Lung (tissue), 12 donors: ENCODE results near the gene TBX3. TPM values are rescaled to one million over a fixed set of nuclear protein-coding genes. Genes with fewer than 3 reads are reported as not detected.
A peak's percentile ranks its signal among the peaks of the same experiment; 100 is the strongest.

Experiments used
- ATAC-seq: fragments of 200-7000 bp; cut with Tn5 transposase; one replicate; pipeline ENCODE4 v1.9.1; 2020; ENCODE audit warnings: moderate number of reproducible peaks; ENCODE audit not compliant: insufficient read depth, low FRiP score
- DNase-seq, 3 donors: peaks; one replicate each; pipeline ENCODE4 v3.0.0-alpha.2; 2013 to 2017
- H3K27ac ChIP-seq, 2 donors: one replicate each; pipeline ENCODE4 v1.5.1; 2013; ENCODE audit warnings: mild to moderate bottlenecking in 2 of 2, moderate library complexity in 2 of 2, control low read depth in 1 of 2, inconsistent platforms in 1 of 2, low read depth in 1 of 2, low read length in 1 of 2
- H3K27me3 ChIP-seq, 3 donors: one replicate each; pipeline ENCODE4 v1.5.1; 2013; ENCODE audit warnings: low read length in 2 of 3; ENCODE audit not compliant: control insufficient read depth in 3 of 3, insufficient read depth in 3 of 3
- H3K36me3 ChIP-seq, 4 donors: one replicate each; pipeline ENCODE4 v1.5.1; 2013; ENCODE audit warnings: low read length in 4 of 4, mild to moderate bottlenecking in 1 of 4, moderate library complexity in 1 of 4; ENCODE audit not compliant: control insufficient read depth in 4 of 4, insufficient read depth in 4 of 4
- H3K4me1 ChIP-seq, 5 donors: one replicate each; pipeline ENCODE4 v1.5.1; 2013; ENCODE audit warnings: low read length in 5 of 5, mild to moderate bottlenecking in 2 of 5, moderate library complexity in 1 of 5; ENCODE audit not compliant: control insufficient read depth in 5 of 5, insufficient read depth in 5 of 5
- H3K4me3 ChIP-seq: one replicate; pipeline ENCODE4 v1.5.1; 2013; ENCODE audit warnings: mild to moderate bottlenecking, control low read depth, moderate library complexity
- H3K9ac ChIP-seq, 2 donors: one replicate each; pipeline ENCODE4 v1.5.1; 2013; ENCODE audit warnings: low read length in 2 of 2, control low read depth in 1 of 2; ENCODE audit not compliant: insufficient read depth in 1 of 2
- H3K9me3 ChIP-seq, 4 donors: one replicate each; pipeline ENCODE4 v1.5.1; 2013; ENCODE audit warnings: low read length in 3 of 4, mild to moderate bottlenecking in 1 of 4, moderate library complexity in 1 of 4; ENCODE audit not compliant: control insufficient read depth in 4 of 4, insufficient read depth in 3 of 4
- CTCF ChIP-seq: IDR thresholded peaks from 2 replicates; pipeline ENCODE4 v1.5.1; 2012; ENCODE audit warnings: mild to moderate bottlenecking; ENCODE audit errors: control extremely low read depth, extremely low read depth
- WGBS, 2 donors: extraction: QIAGEN DNeasy Blood & Tissue Kit; methylation state at CpG; one replicate each; pipeline ENCODE4 v1.1.7; 2013; 5-methylcytosine and 5-hydroxymethylcytosine counted together
- polyA plus RNA-seq, 2 donors: library from polyadenylated mRNA; stranded (reverse); fragments of 200-250 nt; gene quantifications; one replicate each; pipeline ENCODE4 v1.2.1, GENCODE V29; 2013
- total RNA-seq, 2 donors: library from RNA; depleted of rRNA in 1 of 2; stranded (reverse); fragments of >200 nt in 1 of 2; gene quantifications; one replicate each; pipeline ENCODE4 v1.2.1, GENCODE V29; 2014 to 2021
- donor health status: control.
- donor health status: control.
- donor health status: Bipolar disorder and iron deficiency.
- donor health status: healthy.
- donor health status: DM: yes; HTN: yes; CAD: no.

TBX3 gene
- total and polyA plus RNA-seq, 4 donors = 19.3 to 126 (median 39.6) TPM

GRCh38 chr12:114655934-114656749 lies 27.8 kb downstream of the TBX3 start:
- H3K27ac ChIP-seq = peak overlapping the region in 1 of 2 donors; percentile 47
- no peaks in the 10 kb centered on the region for H3K36me3 ChIP-seq
- H3K27me3 ChIP-seq = no peaks in the 10 kb centered on the region
- no peak overlapping the region for H3K4me3 ChIP-seq
- DNase-seq = peak in 2 of 3 donors; percentile 39 to 40
- peaks cover 0 to 9% (median 0%) of the 10 kb centered on the region in 5 donors for H3K4me1 ChIP-seq
- no peak for ATAC-seq
- no peaks in the 10 kb centered on the region for H3K9me3 ChIP-seq
- TF ChIP-seq CTCF = no peak
- H3K9ac ChIP-seq = no peak overlapping the region
- 56 to 60% methylated on average over 12 of the region's 12 CpGs for WGBS, 2 donors

- Histone ChIP-seq H3K9ac (no peak overlapping the region), H3K4me1 (peaks cover 0 to 2% (median 0%) of the 10 kb centered on the region in 5 donors), H3K9me3 (no peaks in the 10 kb centered on the region), H3K4me3 (no peak overlapping the region), H3K27me3 (no peaks in the 10 kb centered on the region), H3K27ac (no peak overlapping the region), H3K36me3 (no peaks in the 10 kb centered on the region)
- ATAC-seq (no peak), DNase-seq (peak in 1 of 3 donors; percentile 13)
- WGBS, 2 donors = 42 to 43% methylated on average over 9 to 10 of the region's 10 CpGs
- no peak for TF ChIP-seq CTCF
Observed at GRCh38 chr12:114649585-114649984, 34.4 kb downstream of the TBX3 start.

GRCh38 chr12:114648711-114649110 lies 35.3 kb downstream of the TBX3 start:
- H3K27ac ChIP-seq = no peak overlapping the region
- H3K9ac ChIP-seq = no peak overlapping the region
- DNase-seq = no peak
- 89 to 90% methylated on average over 3 of the region's 3 CpGs for WGBS, 2 donors
- TF ChIP-seq CTCF = no peak
- H3K9me3 ChIP-seq = no peaks in the 10 kb centered on the region
- H3K4me3 ChIP-seq = no peak overlapping the region
- H3K27me3 ChIP-seq = no peaks in the 10 kb centered on the region
- peaks cover 0 to 2% (median 0%) of the 10 kb centered on the region in 5 donors for H3K4me1 ChIP-seq
- H3K36me3 ChIP-seq = no peaks in the 10 kb centered on the region
- ATAC-seq = no peak
